Stomach smooth muscle (tissue), 2 donors: ENCODE data around the gene KRTAP10-9.

ENCODE experiments used
- H3K27ac ChIP-seq: one replicate; pipeline ENCODE4 v1.7.0; 2013; ENCODE audit warnings: mild to moderate bottlenecking, low read length, inconsistent platforms
- H3K27me3 ChIP-seq, 2 donors: one replicate each; pipeline ENCODE4 v1.7.0; 2013; ENCODE audit warnings: low read length in 2 of 2; ENCODE audit not compliant: insufficient read depth in 2 of 2, control insufficient read depth in 1 of 2
- H3K36me3 ChIP-seq, 2 donors: one replicate each; pipeline ENCODE4 v1.7.0; 2013; ENCODE audit warnings: low read length in 2 of 2; ENCODE audit not compliant: control insufficient read depth in 2 of 2, insufficient read depth in 2 of 2
- H3K4me1 ChIP-seq: one replicate; pipeline ENCODE4 v1.7.0; 2013; ENCODE audit warnings: low read length; ENCODE audit not compliant: control insufficient read depth, insufficient read depth
- H3K4me3 ChIP-seq, 2 donors: one replicate each; pipeline ENCODE4 v1.7.0; 2013; ENCODE audit warnings: low read length in 2 of 2
- H3K9ac ChIP-seq, 2 donors: one replicate each; pipeline ENCODE4 v1.7.0; 2013; ENCODE audit warnings: low read length in 2 of 2, mild to moderate bottlenecking in 1 of 2
- H3K9me3 ChIP-seq, 2 donors: one replicate each; pipeline ENCODE4 v1.7.0; 2013; ENCODE audit warnings: low read length in 2 of 2; ENCODE audit not compliant: control insufficient read depth in 2 of 2
- donor health status: healthy.
- donor health status: Pancreatic carcinoma.

The KRTAP10-9 gene

GRCh38 chr21:44667612-44668011, 40.7 kb downstream of the KRTAP10-9 start:
- peaks cover 3 to 11% of the 10 kb centered on the region in 2 donors for H3K9me3 ChIP-seq
- H3K27ac ChIP-seq = no peak overlapping the region

GRCh38 chr21:44670642-44671432, 43.9 kb downstream of the KRTAP10-9 start:
- Histone ChIP-seq H3K4me1 (no peaks in the 10 kb centered on the region), H3K9ac (no peak overlapping the region), H3K27me3 (peaks cover 0 to 5% of the 10 kb centered on the region in 2 donors), H3K9me3 (peaks cover 4 to 14% of the 10 kb centered on the region in 2 donors), H3K27ac (no peak overlapping the region), H3K4me3 (no peak overlapping the region), H3K36me3 (no peaks in the 10 kb centered on the region)

More at GRCh38 chr21:44667612-44668011, 40.7 kb downstream of the KRTAP10-9 start:
- Histone ChIP-seq H3K9ac (no peak overlapping the region), H3K27me3 (peaks cover 0 to 7% of the 10 kb centered on the region in 2 donors), H3K36me3 (no peaks in the 10 kb centered on the region), H3K4me1 (no peaks in the 10 kb centered on the region), H3K4me3 (no peak overlapping the region)

GRCh38 chr21:44671911-44672310, 45.0 kb downstream of the KRTAP10-9 start:
- Histone ChIP-seq H3K27ac (no peak overlapping the region), H3K4me3 (no peak overlapping the region), H3K9ac (no peak overlapping the region), H3K27me3 (peaks cover 0 to 3% of the 10 kb centered on the region in 2 donors), H3K9me3 (peaks cover 4 to 14% of the 10 kb centered on the region in 2 donors), H3K4me1 (no peaks in the 10 kb centered on the region), H3K36me3 (no peaks in the 10 kb centered on the region)

GRCh38 chr21:44677881-44678280, 51.0 kb downstream of the KRTAP10-9 start:
- Histone ChIP-seq H3K27me3 (peaks cover 0 to 2% of the 10 kb centered on the region in 2 donors), H3K36me3 (no peaks in the 10 kb centered on the region), H3K27ac (no peak overlapping the region), H3K4me3 (no peak overlapping the region), H3K9ac (no peak overlapping the region), H3K4me1 (no peaks in the 10 kb centered on the region), H3K9me3 (peaks cover 0 to 3% of the 10 kb centered on the region in 2 donors)
